ENCODE results near the gene TUBG2.
A peak's percentile ranks its signal among the peaks of the same experiment; 100 is the strongest.

The TUBG2 gene

DNA sequence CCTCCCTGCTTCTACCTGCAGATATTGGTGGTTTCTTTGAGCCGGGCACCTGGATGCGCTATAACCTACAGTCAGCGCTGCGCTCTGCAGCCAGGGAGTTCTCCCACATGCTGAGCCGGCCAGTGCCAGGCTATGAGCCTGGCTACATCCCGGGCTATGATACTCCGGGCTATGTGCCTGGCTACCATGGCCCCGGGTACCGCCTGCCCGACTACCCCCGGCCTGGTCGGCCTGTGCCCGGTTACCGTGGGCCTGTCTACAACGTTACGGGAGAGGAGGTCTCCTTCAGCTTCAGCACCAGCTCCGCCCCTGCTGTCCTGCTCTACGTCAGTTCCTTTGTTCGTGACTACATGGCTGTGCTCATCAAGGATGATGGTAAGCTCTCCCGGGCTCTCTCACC is 36.4 kb downstream of the TUBG2 start:
- no peak for DNase-seq (ENCODE audit: low read depth in 3 of 3)

GRCh38 chr17:42697108-42697811 is 38.2 kb downstream of the TUBG2 start:
- no peak for DNase-seq (ENCODE audit: low read depth in 3 of 3)

DNA sequence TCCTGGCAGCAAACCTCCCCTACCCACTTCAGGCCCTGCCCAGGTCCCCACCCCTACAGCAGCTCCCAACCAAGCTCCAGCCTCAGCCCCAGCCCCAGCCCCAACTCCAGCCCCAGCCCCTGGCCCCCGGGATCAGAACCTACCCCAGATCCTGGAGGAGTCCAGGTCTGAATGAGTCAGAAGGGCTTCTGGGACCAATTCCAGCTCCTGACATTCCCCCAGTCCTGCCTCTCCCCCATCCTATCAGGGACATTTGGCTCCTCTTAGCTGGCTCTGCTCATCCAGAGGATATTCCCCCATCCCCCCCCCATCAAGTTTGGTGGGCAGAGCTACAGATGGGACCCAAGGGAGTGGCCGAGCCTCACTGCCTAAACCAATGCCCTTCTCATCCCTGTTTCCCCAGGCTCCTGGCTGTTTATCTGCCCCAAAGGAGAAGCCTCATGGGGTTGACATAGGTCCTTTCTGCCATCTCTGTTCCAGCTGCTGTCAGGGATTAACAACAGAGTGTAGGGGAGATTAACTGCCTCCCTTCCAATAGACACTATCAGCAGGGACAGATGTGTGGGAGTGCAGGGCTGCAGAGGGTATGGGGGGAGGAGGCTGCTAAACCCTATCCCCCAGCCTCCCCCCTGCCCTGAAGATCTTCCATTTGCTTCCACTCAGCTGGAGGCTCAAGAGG is 39.8 kb downstream of the TUBG2 start:
- no peak for DNase-seq (ENCODE audit: low read depth in 3 of 3)

GRCh38 chr17:42699415-42699740 is 40.3 kb downstream of the TUBG2 start:
- no peak for DNase-seq (ENCODE audit: low read depth in 3 of 3)

DNA sequence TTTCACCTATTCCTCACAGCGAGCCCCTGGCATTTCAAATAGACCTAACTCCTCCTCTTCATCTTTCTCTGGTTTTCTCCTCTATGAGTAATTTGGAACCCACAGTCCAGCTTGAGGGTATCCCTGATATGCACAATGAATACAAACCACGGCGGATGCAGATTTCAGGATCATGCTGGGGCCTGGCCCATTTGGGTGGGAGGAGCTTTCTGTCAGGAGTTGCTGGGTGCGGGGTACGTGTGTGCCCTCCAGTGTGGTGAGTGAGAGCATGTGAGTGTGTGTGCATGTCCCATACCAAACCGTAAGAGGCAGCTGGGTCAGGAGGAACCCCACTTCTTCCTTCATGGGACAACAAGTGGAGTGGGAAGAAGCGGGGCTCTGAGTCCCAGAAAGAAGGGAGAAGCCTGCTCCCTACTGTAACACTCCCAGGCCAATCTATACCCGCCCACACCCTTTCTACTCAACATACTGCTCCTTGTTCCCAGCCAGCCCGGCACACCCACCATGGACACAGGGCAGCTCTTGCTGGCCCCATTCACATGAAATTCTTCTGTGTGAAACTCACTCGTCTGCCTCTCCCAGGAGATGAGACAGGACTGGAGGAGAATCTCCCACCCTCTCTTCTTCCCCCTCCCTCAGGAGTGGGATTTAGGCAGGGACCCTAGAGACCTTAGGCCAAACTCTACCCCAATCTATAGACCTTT is 41.7 kb downstream of the TUBG2 start:
- DNase-seq (ENCODE audit: low read depth in 3 of 3), result no peak

DNA sequence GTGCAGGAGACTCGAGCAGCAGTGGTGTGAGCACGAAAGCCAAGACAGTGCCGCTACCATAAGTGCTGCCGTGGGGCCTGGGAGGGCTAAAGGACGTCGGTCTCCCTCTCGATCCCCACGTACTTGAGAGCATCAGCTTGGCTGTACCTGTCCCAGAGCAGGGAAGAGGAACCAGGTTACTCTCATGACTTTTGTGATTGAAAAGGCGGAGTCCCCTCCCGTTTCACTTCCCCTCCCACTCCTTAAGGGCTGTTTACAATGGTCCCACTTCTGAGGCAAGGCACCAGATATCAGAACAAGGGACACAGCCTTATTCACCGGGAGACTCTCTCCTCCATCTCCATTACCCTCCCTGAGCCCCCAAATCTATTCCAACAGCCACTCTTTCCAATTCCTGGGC is 43.4 kb downstream of the TUBG2 start:
- DNase-seq (ENCODE audit: low read depth in 3 of 3), result no peak

DNA sequence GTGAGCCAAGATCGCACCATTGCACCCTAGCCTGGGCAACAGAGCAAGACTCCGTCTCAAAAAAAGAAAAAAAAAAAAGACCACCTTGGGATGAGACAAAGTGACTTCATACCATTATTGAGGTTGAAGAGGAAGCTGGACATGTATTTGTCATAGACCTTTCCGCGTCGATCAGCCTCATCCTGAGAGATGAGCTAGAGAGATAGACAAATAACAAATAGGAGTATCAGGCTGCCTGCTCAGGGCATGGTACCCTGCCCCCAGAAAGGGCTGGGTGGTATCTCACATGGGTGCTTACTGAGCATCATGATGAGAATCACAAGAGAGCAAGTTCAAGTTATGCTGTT is 45.4 kb downstream of the TUBG2 start:
- no peak for DNase-seq (ENCODE audit: low read depth in 3 of 3)

GRCh38 chr17:42704837-42705494 is 45.9 kb downstream of the TUBG2 start:
- DNase-seq (ENCODE audit: low read depth in 3 of 3), result peak; percentile 11 to 29 (median 15)

- DNase-seq (ENCODE audit: low read depth in 3 of 3), result peak in 2 of 3 donors; percentile 27 to 42
Observed at GRCh38 chr17:42706732-42707131, 47.6 kb downstream of the TUBG2 start.

DNA sequence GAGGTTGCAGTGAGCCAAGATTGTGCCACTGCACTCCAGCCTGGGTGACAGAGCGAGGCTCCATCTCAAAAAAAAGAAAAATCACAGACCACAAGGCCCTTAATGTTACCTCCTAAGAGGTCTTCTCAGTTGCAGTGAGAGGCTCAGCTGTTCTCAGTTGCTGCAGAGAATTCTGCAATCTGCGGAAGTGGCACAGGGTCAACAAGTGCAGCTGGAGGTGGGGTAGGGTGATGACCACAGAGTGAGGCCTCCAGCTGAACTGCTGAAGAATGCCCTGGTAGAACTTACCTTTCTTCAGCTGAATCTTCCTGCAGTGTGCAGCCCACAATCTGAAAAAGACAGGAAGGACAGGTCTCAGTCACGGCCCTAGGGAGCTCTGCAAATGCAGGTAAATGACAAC is 49.5 kb downstream of the TUBG2 start:
- no peak for DNase-seq (ENCODE audit: low read depth in 3 of 3)

- no peak for DNase-seq (ENCODE audit: low read depth in 3 of 3)
Observed at GRCh38 chr17:42709561-42709960, 50.5 kb downstream of the TUBG2 start.
